Motor neuron (in vitro differentiated cells): ENCODE data around the gene FICD. TPM values are rescaled to one million over a fixed set of nuclear protein-coding genes. Genes with fewer than 3 reads are reported as not detected.

Source experiments
- ATAC-seq, 8 experiments: fragments of 200-7000 bp; cut with Tn5 transposase; replicated peaks in 6 of 8; 2 replicates each; pipeline ENCODE4 v1.8.0; 2021; ENCODE audit warnings: mild to moderate bottlenecking in 8 of 8, moderate library complexity in 8 of 8
- H3K27ac ChIP-seq, 2 donors: fragments of 250-450 bp; sonication (Bioruptor Pico); 2 replicates each; pipeline ENCODE4 v1.9.0; 2021; ENCODE audit warnings: antibody characterized with exemption in 2 of 2, mild to moderate bottlenecking in 2 of 2, moderate library complexity in 1 of 2
- H3K4me1 ChIP-seq, 2 donors: fragments of 250-450 bp; sonication (Bioruptor Pico); replicated peaks in 1 of 2; 2 replicates each; pipeline ENCODE4 v1.6.1; 2021; ENCODE audit warnings: antibody characterized with exemption in 2 of 2, mild to moderate bottlenecking in 2 of 2, moderate library complexity in 1 of 2
- H3K4me3 ChIP-seq, 5 donors: fragments of 250-450 bp; sonication (Bioruptor Pico); 2 replicates each; pipeline ENCODE4 v1.9.0; 2021; ENCODE audit warnings: antibody characterized with exemption in 5 of 5, mild to moderate bottlenecking in 5 of 5, moderate library complexity in 4 of 5
- WGBS, 10 experiments: fragments of 450-650 bp; shearing (Covaris generic); methylation state at CpG; one replicate each; pipeline ENCODE4 v1.0.0; 2022; 5-methylcytosine and 5-hydroxymethylcytosine counted together
- in situ Hi-C, 9 experiments: fragments of 400-800 bp; cut with MboI; loops; one replicate each; pipeline ENCODE4 v1.15.0; 2021; ENCODE audit warnings: low sequenced_read_pairs in 9 of 9, low pct_unique_long_range_greater_than_20kb in 2 of 9; ENCODE audit not compliant: unreplicated experiment in 9 of 9
- total RNA-seq, 8 experiments: library from RNA; unstranded; fragments of 300-600 nt; gene quantifications; 2 replicates each; pipeline versions ENCODE4 v1.2.3 to v1.2.4, GENCODE V29; 2022

Gene FICD
- total RNA-seq, 8 experiments from 2014 or later: 4.6 to 14.1 (median 6.7) TPM

DNA sequence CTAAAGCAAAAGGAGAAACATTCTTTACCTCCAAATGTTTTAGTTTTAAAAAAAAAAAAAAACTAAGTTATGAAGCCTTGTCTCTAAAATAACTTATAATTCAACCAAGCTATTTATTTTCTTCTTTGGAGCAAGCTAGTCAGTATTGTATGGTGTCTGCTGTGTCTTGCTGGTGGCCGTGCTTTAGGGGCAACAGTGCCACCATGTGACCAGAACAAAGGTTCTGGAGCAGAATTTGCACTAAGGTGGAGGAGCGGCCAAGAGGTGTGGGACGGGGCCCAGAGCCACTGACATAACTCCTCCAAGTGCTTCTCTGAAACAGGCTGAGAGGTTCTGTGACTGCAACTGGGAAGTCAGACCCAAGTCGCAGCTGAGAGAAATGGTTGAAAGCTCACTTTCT lies 4.5 kb downstream of the FICD start:
- Histone ChIP-seq H3K27ac (no peak overlapping the region), H3K4me1 (peaks cover 4 to 7% of the 10 kb centered on the region in 2 donors), H3K4me3 (no peak overlapping the region)
- no peak for ATAC-seq
- WGBS, 10 experiments: 40 to 100% (median 82%) methylated on average over 1 to 4 of the region's 4 CpGs; no CpG with 5 or more reads in 2 of the 10 experiments
- in situ Hi-C loops: loop anchor here in 1 of 9 experiments (25.0 kb wide), 1 partner anchor 582 kb away; no protein-coding TSS in a partner anchor

DNA sequence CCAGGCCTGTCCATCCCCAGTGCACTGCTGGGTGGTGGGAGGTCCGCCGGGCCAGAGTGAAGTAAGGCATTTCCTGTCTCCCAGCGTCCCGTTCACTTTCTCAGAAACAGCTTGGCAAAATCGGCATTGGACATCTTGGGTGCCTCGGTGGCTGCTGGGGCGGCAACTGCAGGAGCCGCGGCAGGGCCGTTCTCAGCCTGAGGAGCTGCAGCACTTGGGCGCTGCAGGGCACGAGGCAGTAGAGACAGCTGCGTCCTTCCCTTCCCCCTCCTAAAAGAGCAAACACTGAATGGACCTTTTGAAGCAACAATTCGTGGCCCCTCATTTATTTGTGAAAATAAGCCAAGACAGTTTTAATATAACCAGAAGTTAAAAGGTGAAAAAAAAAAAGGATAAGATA lies 8.3 kb downstream of the FICD start:
- no peak for ATAC-seq
- WGBS, 10 experiments: 43 to 100% (median 87%) methylated on average over 3 to 12 of the region's 14 CpGs; no CpG with 5 or more reads in 3 of the 10 experiments
- H3K4me3 ChIP-seq: no peak overlapping the region
- no peak overlapping the region for H3K27ac ChIP-seq
- H3K4me1 ChIP-seq: peaks cover 0 to 6% of the 10 kb centered on the region in 2 donors
- in situ Hi-C loops: loop anchor here in 1 of 9 experiments (25.0 kb wide), 1 partner anchor 586 kb away; no protein-coding TSS in a partner anchor

GRCh38 chr12:108525681-108526080 lies 10.6 kb downstream of the FICD start:
- no peak for ATAC-seq
- 0 to 100% (median 83%) methylated on average over 1 to 5 of the region's 5 CpGs; no CpG with 5 or more reads in 1 of the 10 experiments for WGBS, 10 experiments
- H3K4me3 ChIP-seq: no peak overlapping the region
- in situ Hi-C loops: loop anchor here in 1 of 9 experiments (25.0 kb wide), 1 partner anchor 788 kb away; no protein-coding TSS in a partner anchor
- peaks cover 0 to 6% of the 10 kb centered on the region in 2 donors for H3K4me1 ChIP-seq
- no peak overlapping the region for H3K27ac ChIP-seq

DNA sequence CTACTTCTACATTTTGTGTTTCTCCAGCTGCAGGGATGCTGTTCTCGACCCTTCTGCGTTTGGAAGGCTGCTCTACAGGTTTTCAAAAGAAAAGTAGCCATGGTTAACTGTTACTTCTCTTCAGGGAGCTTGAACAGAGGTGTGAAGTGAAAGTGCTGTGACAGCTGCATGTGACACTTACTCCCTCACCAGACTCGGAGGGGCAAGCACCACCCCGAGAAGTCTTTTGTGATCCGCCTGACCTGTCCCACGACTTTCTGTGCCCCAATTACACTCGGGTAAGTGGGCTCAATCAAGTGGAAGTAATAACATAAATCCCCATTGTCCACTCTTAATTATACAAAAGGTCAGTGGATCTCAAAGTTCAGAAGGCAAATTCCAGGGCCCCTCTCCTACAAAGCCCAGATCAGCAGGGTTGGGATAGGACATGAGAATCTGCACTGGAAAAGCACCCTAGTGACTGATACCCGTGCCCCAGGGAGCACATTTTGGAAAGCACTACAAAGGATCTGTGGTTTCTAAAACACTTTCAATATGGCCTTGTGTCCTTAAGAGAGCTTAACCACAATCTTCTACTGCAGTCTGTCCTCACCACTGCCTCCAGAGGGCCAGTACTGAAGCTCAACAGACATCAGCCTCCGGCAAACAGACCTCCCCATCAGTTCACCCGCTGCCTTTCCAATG lies 11.5 kb downstream of the FICD start:
- Histone ChIP-seq H3K4me1 (peaks cover 0 to 6% of the 10 kb centered on the region in 2 donors), H3K27ac (no peak overlapping the region), H3K4me3 (no peak overlapping the region)
- in situ Hi-C loops: loop anchor here in 1 of 9 experiments (25.0 kb wide), 1 partner anchor 789 kb away; no protein-coding TSS in a partner anchor
- 19 to 82% (median 40%) methylated on average over 1 to 8 of the region's 10 CpGs; no CpG with 5 or more reads in 3 of the 10 experiments for WGBS, 10 experiments
- peak in 5 of 8 experiments; percentile 11 to 74 (median 32) for ATAC-seq

DNA sequence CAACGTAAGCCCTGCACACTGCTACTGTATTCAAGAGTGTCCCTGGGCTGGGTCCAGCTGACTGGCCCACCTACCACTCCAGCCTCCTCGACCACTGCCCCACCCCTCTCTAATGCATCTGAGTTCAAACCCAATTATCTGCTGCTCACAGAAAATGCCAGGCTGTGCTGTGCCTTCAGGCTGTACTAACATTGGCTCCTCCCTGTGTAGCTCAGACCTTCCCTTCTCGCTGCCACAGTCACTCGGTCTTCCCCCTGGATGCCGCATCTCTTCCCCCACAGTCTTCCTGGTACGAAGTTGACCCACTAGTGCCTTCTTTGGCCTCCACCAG lies 12.1 kb downstream of the FICD start:
- in situ Hi-C loops: loop anchor here in 1 of 9 experiments (25.0 kb wide), 1 partner anchor 790 kb away; no protein-coding TSS in a partner anchor
- Histone ChIP-seq H3K4me3 (no peak overlapping the region), H3K27ac (no peak overlapping the region), H3K4me1 (peaks cover 0 to 6% of the 10 kb centered on the region in 2 donors)
- peak in 2 of 8 experiments; percentile 50 to 54 for ATAC-seq
- 0 to 100% (median 90%) methylated on average over 1 to 4 of the region's 6 CpGs; no CpG with 5 or more reads in 3 of the 10 experiments for whole genome bisulfite sequencing, 10 experiments

DNA sequence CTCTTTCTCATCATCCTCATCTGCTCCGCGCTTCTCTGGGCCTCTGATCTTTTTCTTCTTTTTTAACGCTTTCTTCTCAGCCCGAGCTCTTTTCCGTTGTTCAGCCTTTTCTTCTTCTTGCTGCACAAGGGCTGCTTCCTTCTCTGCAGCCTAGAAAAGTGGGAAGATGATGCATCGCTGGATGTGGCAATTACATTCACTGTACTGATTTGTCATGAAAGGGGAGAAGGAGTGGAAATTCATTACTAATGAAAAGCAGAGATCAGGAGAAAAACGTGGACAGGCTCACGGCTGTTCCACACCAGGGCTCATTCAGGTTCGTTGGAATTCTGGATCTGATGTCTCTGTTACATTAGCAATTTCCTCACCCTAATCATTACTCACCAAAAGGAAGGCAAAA lies 15.1 kb downstream of the FICD start:
- no peak for ATAC-seq
- WGBS, 10 experiments: 77 to 100% (median 93%) methylated on average over 3 to 9 of the region's 9 CpGs; no CpG with 5 or more reads in 1 of the 10 experiments
- Histone ChIP-seq H3K4me1 (peaks cover 0 to 6% of the 10 kb centered on the region in 2 donors), H3K4me3 (no peak overlapping the region), H3K27ac (no peak overlapping the region)
- in situ Hi-C loops: loop anchor here in 1 of 9 experiments (25.0 kb wide), 1 partner anchor 793 kb away; no protein-coding TSS in a partner anchor

GRCh38 chr12:108531929-108532848 lies 17.1 kb downstream of the FICD start:
- 78 to 100% (median 96%) methylated on average over 3 to 13 of the region's 15 CpGs; no CpG with 5 or more reads in 1 of the 10 experiments for WGBS, 10 experiments
- in situ Hi-C loops: loop anchor here in 1 of 9 experiments (25.0 kb wide), 1 partner anchor 795 kb away; no protein-coding TSS in a partner anchor
- Histone ChIP-seq H3K4me1 (peaks cover 0 to under 1% of the 10 kb centered on the region in 2 donors), H3K27ac (no peak overlapping the region), H3K4me3 (no peak overlapping the region)
- ATAC-seq: peak in 1 of 8 experiments; percentile 44

DNA sequence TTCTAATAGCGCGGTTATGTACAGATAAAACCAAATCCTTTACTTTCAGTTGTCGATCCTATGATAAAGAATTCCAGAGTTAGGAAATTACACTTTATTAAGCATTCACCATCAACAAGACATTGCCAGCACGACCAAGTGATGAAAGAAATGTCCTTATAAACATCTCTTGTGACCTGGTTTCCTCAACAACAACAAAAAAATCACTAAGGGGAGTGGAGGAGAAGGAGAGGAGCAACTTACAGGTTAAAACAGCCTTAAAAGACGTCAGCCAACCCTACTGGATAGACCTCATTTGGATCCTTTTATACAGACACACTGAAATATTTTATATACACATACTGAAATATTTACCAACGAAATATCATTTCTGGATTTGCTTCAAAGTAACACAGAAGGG lies 23.1 kb downstream of the FICD start:
- in situ Hi-C loops: loop anchor here in 1 of 9 experiments (25.0 kb wide), 1 partner anchor 801 kb away; no protein-coding TSS in a partner anchor
- no peak for ATAC-seq
- 66 to 93% (median 86%) methylated on average over 4 to 6 of the region's 6 CpGs; no CpG with 5 or more reads in 1 of the 10 experiments for WGBS, 10 experiments

GRCh38 chr12:108538616-108539195 lies 23.6 kb downstream of the FICD start:
- Histone ChIP-seq H3K27ac (no peak overlapping the region), H3K4me1 (no peaks in the 10 kb centered on the region), H3K4me3 (no peak overlapping the region)
- no peak for ATAC-seq
- WGBS, 10 experiments: 71 to 100% (median 93%) methylated on average over 1 to 10 of the region's 10 CpGs
- in situ Hi-C loops: loop anchor here in 1 of 9 experiments (25.0 kb wide), 1 partner anchor 801 kb away; no protein-coding TSS in a partner anchor

More for the DNA sequence above, 23.1 kb downstream of the FICD start:
- no peaks in the 10 kb centered on the region for H3K4me1 ChIP-seq
- no peak overlapping the region for H3K27ac ChIP-seq
- no peak overlapping the region for H3K4me3 ChIP-seq

DNA sequence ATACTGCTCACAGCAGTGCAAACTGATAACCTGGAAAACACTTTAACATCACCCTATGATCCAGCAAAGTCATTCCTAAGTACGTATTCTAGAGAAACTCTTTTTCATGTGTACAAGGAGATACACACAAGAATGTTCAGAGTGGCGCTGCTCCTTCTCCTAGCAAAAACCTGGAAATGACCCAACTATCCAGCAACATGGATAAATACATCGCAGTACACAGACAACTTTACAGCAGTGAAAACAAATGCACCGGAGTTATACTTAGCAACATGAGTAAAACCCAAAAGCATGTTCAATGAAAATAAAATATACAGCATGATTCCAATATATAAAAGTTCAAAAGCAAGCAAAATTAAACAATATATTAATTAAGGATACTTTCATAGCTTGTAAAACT lies 27.2 kb downstream of the FICD start:
- 50 to 100% (median 90%) methylated on average over 2 to 4 of the region's 4 CpGs for WGBS, 10 experiments
- ATAC-seq: no peak
- Histone ChIP-seq H3K4me3 (no peak overlapping the region), H3K27ac (no peak overlapping the region), H3K4me1 (no peaks in the 10 kb centered on the region)
- in situ Hi-C loops: loop anchor here in 1 of 9 experiments (25.0 kb wide), 1 partner anchor 805 kb away; no protein-coding TSS in a partner anchor

GRCh38 chr12:108543652-108544051 lies 28.6 kb downstream of the FICD start:
- 44 to 100% (median 86%) methylated on average over 1 to 3 of the region's 3 CpGs; no CpG with 5 or more reads in 1 of the 10 experiments for WGBS, 10 experiments
- in situ Hi-C loops: loop anchor here in 1 of 9 experiments (25.0 kb wide), 1 partner anchor 806 kb away; no protein-coding TSS in a partner anchor
- no peak overlapping the region for H3K27ac ChIP-seq
- ATAC-seq: no peak
- H3K4me1 ChIP-seq: no peaks in the 10 kb centered on the region
- H3K4me3 ChIP-seq: no peak overlapping the region

GRCh38 chr12:108547686-108548085 lies 32.6 kb downstream of the FICD start:
- Histone ChIP-seq H3K27ac (no peak overlapping the region), H3K4me1 (no peaks in the 10 kb centered on the region), H3K4me3 (no peak overlapping the region)
- in situ Hi-C loops: loop anchor here in 1 of 9 experiments (25.0 kb wide), 1 partner anchor 810 kb away; no protein-coding TSS in a partner anchor
- 73 to 100% (median 89%) methylated on average over 4 to 9 of the region's 9 CpGs; no CpG with 5 or more reads in 1 of the 10 experiments for WGBS, 10 experiments
- no peak for ATAC-seq
